Activated CD8-positive, alpha-beta memory T cell treated with anti-CD3 and anti-CD28 coated beads for 36 hours (primary cell): Measurements from ENCODE around the gene ALLC. TPM values are rescaled to one million over a fixed set of nuclear protein-coding genes. Genes with fewer than 3 reads are reported as not detected.

Source experiments
- CTCF ChIA-PET: fragments of 350-600 bp; sonication (Branson Sonifier 250); formaldehyde crosslinking; loops from one replicate; lab custom pipeline; 2021; ENCODE audit warnings: antibody characterized with exemption; lab: Charles Lee
- POLR2A ChIA-PET: fragments of 350-600 bp; sonication (Branson Sonifier 250); formaldehyde crosslinking; loops from one replicate; lab custom pipeline; 2021; ENCODE audit warnings: antibody characterized with exemption; lab: Charles Lee
- total RNA-seq, 2 experiments: library from RNA; stranded (reverse); gene quantifications; one replicate each; pipeline ENCODE4 v1.2.3, GENCODE V29; 2021

The ALLC gene
- total RNA-seq, 2 experiments from 2014 or later = not detected

DNA sequence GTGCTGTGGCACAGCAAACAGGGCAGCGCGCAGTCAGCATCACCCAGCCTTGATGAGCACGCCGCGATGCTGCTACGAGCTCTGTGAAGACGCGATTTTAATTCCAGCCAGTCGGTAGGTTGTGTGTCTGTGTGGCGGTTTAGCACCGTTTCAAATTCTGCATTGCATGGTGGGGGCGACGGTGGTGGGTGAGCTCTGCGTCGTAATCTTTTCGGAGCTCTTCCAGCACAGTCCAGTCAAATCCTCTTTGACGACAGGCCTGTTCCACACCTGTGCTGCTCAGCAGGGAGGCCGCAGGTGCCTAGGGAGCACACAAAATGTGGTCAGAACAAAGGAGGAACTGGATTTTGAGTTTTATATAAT is 8.6 kb downstream of the ALLC start:
- CTCF ChIA-PET = no interaction called here
- POLR2A ChIA-PET = no interaction called here

- ChIA-PET POLR2A (no interaction called here), CTCF (no interaction called here)
Measured at GRCh38 chr2:3667151-3667631, 9.2 kb downstream of the ALLC start.

DNA sequence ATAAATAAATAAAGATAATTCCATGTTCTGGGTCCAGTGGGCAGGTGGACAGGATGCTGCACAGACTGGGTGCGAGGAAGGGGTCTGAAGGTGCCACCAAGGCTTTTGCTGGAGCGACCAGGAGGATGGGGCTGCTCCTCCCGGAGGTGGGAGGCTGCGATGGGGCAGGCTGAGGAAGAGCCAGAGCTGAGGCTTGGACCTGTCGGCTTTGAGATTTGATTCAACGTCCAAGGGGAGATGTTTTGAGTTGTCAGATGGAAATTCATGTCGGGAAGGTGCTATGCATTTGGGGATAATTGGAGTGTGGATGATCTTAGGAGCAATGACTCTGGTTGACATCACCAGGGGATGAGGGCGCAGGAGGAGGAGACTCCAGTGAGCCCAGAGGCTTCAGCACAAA is 11.7 kb downstream of the ALLC start:
- ChIA-PET POLR2A (no interaction called here), CTCF (no interaction called here)

DNA sequence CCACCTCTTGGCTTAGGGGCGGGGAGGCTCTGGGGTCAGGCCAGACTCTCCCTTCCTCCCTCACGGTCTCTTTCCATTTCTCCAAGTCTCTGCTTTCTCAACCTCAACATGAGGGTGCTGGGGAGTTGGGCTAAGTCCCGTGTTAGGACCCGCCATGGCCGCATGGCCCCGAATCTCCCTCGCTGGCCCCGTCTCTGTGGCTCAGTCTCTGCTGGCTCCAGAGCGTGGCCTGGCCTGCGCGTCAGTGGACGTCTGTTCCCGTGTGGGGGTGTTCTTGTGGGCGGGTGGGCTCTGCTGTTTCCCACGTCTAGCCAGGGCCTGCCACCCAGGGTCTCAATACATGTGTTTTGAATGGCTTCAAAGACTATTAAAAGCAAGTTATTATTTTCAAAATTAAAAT is 12.4 kb downstream of the ALLC start:
- ChIA-PET CTCF (no interaction called here), POLR2A (no interaction called here)

GRCh38 chr2:3670941-3671340 is 12.9 kb downstream of the ALLC start:
- CTCF ChIA-PET = no interaction called here
- POLR2A ChIA-PET = no interaction called here

GRCh38 chr2:3672861-3673678 is 15.1 kb downstream of the ALLC start:
- ChIA-PET POLR2A (no interaction called here), CTCF (no interaction called here)

- CTCF ChIA-PET = no interaction called here
- POLR2A ChIA-PET = no interaction called here
Measured at GRCh38 chr2:3674066-3674845, 16.3 kb downstream of the ALLC start.

DNA sequence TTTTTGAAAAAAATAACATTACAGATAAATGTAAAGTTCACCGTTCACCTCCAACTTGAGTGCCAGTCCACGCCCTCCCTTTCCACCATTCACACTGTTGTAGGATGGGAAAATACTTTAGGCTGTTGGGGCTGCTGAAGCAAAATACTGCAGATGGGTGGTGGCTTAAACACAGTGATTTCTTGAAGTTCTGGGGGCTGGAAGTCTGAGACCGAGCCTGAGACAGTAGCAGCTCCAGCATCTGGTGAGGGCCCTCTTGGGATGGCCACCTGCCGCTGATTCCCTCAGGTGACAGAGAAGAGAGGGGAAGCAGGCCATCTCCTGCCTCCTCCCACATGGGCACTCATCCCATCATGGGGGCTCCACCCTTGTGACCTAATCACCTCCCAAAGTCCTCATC is 17.7 kb downstream of the ALLC start:
- ChIA-PET CTCF (no interaction called here), POLR2A (no interaction called here)

DNA sequence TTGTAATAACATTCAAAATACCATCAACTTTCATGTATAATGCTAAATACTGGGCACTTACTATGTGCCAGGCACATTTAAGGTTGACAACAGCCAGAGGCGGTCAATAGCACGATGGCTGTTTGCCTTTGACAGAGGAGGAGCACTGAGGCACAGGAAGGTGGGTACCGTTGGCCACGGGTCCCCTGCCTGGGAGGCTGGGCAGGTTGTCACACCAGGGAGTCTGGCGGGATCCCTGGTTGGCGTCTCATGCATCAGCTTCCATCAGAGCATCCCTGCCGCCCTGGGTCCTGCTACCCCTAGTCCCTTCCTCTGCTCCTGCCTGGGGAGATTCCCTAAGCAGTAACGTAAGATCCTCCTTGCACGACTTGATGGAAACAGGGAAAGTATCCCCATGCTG is 19.4 kb downstream of the ALLC start:
- POLR2A ChIA-PET = no interaction called here
- CTCF ChIA-PET = no interaction called here

GRCh38 chr2:3678212-3678611 is 20.2 kb downstream of the ALLC start:
- ChIA-PET POLR2A (no interaction called here), CTCF (no interaction called here)

DNA sequence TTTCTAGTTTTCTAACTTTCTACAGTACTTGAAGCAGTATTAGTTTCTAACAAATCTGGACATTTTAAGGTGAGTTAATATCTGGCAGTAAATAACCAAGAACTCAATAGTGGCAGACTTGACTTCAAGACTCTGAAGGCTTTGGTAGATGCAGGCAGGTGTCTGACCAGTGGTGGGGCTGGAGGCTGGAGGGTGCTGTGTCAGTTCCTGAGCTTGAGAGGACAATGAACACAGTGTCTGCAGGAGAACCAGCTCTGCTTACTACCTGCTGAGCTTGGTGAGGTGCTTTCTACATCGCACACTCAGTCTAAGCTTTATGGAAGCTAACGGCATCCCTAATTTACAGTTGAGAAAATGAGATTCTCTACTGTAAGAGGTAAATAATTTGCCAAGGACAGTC is 21.2 kb downstream of the ALLC start:
- ChIA-PET CTCF (no interaction called here), POLR2A (no interaction called here)

DNA sequence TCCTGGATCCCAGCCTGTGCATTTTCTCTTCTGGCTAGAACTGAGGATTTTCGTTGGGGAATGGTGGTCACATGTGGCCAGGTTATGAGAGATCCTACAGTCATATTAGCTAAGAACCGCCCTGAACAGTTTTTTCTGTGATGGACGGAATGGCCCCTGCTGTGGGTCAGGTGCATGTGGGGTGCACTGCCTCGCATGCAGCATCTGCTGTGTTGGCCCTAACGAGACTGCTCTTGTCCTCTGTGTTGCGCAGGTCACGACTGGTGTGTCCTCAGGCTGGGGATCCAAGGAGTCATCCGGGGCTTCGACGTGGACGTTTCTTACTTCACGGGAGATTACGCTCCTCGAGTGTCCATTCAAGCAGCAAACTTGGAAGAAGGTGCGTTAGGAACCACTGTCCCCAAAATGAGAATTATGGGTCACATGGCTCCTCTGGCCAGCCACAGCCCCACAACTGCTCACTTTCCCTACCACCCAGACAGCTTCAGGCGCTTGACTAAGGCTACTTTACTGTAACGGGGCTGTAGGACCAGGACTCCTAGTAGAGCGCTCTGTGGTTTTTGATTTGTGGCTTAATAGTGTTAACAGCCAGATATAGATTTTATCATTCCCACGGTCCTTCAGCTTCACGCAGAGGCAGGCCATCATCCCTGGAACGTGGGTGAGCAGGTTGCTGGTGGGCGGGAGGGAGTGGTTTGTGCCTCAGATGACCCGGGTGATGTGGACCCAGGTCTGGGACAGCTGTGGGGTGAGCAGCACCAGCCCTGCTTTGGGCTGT is 21.8 kb downstream of the ALLC start:
- ChIA-PET CTCF (no interaction called here), POLR2A (no interaction called here)

DNA sequence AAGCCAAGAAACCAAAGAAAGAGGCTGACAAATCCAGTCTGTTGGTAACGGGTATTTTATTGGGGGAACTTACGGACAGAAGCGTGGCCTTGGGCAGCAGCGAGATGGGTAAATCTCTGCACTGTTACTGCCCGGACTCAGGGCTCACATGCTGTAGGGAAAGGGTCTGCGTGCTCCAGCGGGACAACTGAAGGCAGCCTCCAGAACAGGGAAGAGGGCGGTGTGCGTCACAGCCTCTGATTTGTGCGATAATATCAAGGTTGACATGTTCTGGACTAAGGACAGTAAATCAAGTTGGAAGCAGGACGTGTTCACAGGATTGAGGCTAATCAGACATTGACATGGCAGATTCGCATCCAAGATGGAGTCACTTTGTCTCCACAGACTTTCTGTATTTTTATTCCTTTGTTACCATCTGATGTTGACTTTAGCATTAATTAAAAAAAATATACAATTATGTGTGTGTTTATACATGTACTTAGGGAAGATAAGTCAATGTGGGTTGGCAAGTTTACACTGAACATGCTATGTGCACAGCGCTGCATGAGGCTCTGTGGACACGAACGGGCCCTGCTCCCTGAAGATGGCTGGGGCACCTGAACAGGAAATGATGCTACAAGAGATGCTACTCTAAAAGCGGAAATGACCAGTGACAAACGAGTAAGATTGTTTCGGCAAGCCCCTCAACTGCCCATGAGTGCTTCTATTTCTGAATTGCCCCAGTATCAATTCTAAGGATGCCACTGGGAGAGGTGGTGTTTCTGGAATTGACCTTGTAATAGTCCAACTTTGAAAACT is 22.7 kb downstream of the ALLC start:
- ChIA-PET POLR2A (no interaction called here), CTCF (no interaction called here)

GRCh38 chr2:3681625-3682024 is 23.6 kb downstream of the ALLC start:
- ChIA-PET POLR2A (no interaction called here), CTCF (no interaction called here)

DNA sequence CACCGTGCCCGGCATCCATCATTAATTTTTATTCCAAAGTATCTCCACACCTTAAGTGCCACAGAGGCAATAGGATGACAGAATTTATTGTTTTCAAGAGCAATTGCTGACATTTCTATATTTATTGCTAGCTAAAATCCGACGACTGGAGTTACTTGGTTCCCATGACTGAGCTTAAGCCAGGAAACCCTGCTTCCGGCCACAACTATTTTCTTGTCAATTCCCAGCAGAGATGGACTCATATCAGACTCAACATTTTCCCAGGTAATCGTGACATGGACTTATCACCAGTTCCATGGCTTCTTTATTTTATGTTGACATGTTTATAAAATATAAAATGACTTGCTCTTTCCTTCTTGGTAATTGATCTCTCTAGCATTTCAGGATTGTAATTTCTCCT is 24.8 kb downstream of the ALLC start:
- ChIA-PET CTCF (no interaction called here), POLR2A (no interaction called here)

GRCh38 chr2:3683748-3684454 is 25.9 kb downstream of the ALLC start:
- ChIA-PET CTCF (no interaction called here), POLR2A (no interaction called here)

- ChIA-PET POLR2A (no interaction called here), CTCF (no interaction called here)
Measured at GRCh38 chr2:3689998-3690748, 32.2 kb downstream of the ALLC start.

DNA sequence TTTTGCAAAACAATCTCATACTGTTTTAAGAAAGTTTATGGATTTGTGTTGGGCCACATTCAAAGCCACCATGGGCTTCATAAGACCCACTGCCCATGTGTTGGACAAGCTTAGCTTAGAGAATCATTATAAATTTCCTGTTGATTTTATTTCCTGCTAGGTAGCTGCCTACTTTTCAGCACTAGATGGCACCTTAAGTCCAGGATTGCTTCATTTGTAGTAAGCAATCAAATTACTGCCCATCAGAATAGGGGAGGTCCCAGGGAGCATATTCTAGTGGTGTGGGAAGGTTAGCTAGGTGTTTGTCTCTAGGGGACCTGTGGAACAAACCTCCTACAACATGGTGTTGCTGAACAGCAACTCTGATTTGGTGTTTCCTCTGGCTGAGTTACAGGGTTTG is 34.4 kb downstream of the ALLC start:
- POLR2A ChIA-PET = no interaction called here
- CTCF ChIA-PET = interaction anchor here (1.1 kb wide), 1 partner anchor 88 kb away, joined by 3 read pairs; no protein-coding TSS in a partner anchor
